HTR-8/SVneo (cell line): ENCODE results near the gene SAMD9.
"Not testable (repeated sequence)": the region's sequence is repeated elsewhere in the genome, so short reads cannot be mapped to it uniquely, and the experiment has no call there.

Source experiments
- DNase-seq: peaks from one replicate; pipeline ENCODE4 v3.0.0; 2011; ENCODE audit warnings: low spot score, mixed read lengths; ENCODE audit not compliant: insufficient read length
- FAIRE-seq: peaks from 2 replicates; lab custom pipeline; 2011; peaks lifted over from hg19 to GRCh38; lab: Jason Lieb, UNC

The SAMD9 gene

GRCh38 chr7:93123532-93123931, 5.8 kb upstream of the SAMD9 start:
- not testable (repeated sequence) for FAIRE-seq

GRCh38 chr7:93120592-93121549, 3.1 kb upstream of the SAMD9 start:
- no peak for FAIRE-seq

More at GRCh38 chr7:93123532-93123931, 5.8 kb upstream of the SAMD9 start:
- not testable (repeated sequence) for DNase-seq

DNA sequence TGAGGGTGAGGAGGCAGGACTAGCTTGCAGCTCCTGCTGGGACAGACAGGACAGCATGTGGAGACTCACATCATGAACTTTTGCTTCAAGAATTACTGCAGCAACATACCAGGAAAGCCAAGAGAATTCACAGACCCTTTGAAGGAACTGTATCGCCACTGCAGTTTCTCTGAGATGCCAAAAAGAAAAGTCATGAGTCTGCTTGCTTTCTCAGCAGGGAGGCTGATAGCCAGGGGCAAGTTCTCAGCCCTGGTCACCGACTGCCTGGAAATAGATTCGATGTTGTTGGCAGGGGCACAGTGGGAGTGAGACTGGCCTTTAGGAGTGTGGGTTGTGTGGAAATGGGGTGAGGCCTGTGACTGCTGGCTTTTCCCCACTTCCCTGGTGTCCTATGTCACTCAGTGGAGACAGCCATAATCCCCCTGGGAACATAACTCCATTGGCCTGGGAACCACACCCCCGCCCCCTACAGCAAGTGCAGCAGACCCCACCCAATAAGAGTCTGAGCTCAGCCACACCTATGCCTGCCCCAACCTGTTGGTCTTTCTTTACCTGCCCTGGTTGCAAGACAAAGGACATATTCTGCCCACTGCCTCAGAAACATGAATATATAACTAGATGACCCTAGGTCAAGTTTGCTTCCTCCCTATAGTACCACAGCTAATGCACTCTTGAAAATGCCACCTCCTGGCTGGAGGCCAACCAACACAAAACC, 1.6 kb upstream of the SAMD9 start:
- FAIRE-seq (no peak), DNase-seq (no peak)

More at GRCh38 chr7:93120592-93121549, 3.1 kb upstream of the SAMD9 start:
- DNase-seq: no peak

GRCh38 chr7:93117327-93117726, 452 bp downstream of the SAMD9 start:
- FAIRE-seq: no peak
- no peak for DNase-seq

DNA sequence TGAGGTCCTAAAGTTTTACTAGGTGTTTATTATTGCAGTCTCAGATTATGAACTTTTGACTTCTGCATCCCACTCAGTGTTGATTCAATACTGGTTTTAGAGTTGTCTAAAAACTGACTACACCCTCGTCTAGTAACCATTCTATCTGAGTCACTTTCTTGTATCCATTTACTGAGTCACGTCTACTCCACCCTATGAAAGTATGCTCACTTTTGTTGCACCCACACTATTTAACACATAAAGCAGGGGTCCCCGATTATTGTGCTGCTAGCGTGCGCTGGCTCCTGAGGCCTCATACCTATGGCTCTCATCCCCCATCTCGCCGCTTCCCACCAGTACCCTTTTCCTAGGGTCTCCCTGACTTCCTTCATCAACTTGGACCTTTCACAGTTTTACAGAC, 2.0 kb downstream of the SAMD9 start:
- DNase-seq (no peak), FAIRE-seq (no peak)

DNA sequence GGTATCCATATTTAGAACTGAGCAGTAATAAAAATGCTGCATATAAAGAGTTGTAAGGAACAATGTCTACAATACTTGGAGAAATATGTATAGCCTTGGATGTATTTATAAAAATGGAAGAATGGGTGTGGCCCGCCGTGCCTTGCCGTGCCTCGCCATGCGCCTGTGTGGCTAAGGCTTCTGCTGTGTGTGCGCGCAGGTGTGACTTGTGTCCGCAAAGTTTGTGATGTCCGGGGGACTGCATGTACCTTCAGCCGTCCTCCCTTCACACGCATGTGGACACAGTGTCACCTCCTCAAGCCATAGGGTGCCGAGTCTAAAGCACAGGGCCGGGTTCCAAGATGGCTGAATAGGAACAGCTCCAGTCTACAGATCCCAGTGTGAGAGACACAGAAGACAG, 9.8 kb downstream of the SAMD9 start:
- no peak for FAIRE-seq

GRCh38 chr7:93097388-93097787, 20.4 kb downstream of the SAMD9 start:
- no peak for FAIRE-seq
- DNase-seq: no peak

More for the DNA sequence above, 9.8 kb downstream of the SAMD9 start:
- no peak for DNase-seq

DNA sequence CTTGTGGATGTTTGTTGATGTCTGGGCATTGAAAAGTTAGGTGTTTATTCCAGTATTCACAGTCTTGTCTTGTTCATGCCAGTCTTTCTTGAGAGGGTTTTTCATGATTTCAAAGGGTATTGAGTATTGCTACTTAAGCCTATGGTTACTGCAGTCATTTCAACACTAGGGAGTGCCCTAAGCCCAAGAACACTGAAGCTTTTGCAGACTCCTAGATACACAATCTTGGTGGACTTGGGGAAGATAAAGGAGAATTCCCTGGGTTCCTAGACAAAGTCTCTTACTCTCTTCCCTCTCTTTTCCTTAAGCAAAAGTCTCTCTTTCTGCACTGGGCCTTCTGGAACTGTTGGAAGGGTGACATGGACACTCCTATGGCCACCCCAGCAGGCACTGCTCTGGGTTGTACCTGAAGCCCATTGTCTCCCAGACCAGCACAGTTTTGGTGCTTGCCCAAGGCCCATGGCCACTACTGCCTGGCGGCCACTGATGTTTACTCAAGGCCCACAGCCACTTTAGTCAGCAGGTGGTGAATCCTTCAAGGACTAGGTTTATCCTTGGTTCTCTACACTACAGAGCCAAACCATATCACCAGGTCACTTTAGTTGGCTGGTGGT, 24.9 kb downstream of the SAMD9 start:
- FAIRE-seq: no peak
- no peak for DNase-seq

- FAIRE-seq, DNase-seq: not testable (repeated sequence)
These were observed 44.4 kb downstream of the SAMD9 start for GRCh38 chr7:93073357-93073756.

- DNase-seq (no peak), FAIRE-seq (no peak)
These were observed 55.2 kb downstream of the SAMD9 start for GRCh38 chr7:93062599-93062998.

DNA sequence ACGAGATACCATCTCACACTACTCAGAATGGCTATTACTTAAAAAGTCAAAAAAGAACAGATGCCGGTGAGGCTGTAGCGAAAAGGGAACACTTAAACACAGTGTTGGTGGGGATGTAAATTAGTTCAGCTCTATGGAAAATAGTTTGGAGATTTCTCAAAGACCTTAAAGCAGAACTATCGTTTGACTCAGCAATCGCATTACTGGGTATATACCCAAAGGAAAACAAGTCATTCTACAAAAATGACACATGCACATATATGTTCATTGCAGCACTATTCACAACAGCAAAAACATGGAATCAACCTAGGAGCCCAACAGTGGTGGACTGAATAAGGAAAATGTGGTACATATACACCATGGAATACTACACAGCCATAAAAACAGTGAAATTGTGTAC, 56.9 kb downstream of the SAMD9 start:
- FAIRE-seq: no peak
- DNase-seq: no peak

DNA sequence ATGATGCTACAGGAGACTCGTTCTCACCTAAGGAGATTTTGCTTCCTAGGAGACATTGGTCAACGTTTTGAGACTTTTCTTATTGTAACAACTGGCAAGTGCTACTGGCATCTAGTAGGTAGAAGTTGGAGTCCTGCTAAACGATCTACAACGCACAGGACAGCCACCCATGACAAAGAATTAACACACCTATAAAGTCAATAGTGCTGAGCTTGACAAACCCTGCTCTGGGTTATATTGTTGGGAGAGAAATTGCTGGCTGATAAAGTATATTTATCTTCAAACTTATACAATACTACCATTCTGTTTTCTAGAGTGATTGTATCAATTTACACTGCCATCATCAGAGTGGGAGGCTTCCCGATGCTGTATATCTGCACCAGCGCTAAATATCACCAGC, 57.8 kb downstream of the SAMD9 start:
- FAIRE-seq (no peak), DNase-seq (no peak)

DNA sequence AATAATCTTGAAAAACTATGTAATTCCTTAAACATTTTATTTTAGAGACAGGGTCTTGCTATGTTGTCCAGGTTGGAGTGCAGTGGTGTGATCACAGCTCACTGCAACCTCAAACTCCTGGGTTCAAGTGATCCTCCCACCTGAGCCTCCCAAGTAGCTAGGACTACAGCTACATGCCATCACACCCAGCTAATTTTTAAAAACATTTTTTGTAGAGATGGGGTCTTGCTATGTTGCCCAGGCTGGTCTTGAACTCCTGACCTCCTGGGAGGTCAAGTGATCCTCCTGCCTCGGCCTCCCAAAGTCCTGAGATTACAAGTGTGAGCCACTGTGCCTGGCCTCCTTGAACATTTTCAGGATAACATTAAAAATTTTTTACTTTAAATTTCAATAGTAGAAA, 61.2 kb downstream of the SAMD9 start:
- not testable (repeated sequence) for FAIRE-seq, DNase-seq

- FAIRE-seq (no peak), DNase-seq (peak; percentile 27)
These were observed 62.2 kb downstream of the SAMD9 start for GRCh38 chr7:93055543-93056107.

DNA sequence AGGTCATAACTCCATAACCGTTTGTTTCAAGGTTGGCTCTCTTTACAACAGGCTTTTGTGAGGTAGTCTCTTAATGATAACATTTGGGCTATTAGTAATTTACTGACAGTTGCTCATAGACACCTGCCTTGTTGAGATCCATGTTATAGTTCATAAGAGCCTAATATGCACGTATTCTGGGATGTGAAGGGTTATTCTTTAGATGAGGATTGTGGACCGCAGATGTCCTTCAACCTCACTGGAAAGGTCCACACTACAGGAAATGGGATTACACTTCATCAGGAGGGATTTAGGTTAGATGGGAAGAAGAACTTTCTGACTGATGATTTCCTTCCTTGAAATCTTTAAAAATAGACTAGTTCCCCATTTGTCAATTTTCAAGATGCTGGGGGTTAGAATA, 62.8 kb downstream of the SAMD9 start:
- DNase-seq (no peak), FAIRE-seq (no peak)

DNA sequence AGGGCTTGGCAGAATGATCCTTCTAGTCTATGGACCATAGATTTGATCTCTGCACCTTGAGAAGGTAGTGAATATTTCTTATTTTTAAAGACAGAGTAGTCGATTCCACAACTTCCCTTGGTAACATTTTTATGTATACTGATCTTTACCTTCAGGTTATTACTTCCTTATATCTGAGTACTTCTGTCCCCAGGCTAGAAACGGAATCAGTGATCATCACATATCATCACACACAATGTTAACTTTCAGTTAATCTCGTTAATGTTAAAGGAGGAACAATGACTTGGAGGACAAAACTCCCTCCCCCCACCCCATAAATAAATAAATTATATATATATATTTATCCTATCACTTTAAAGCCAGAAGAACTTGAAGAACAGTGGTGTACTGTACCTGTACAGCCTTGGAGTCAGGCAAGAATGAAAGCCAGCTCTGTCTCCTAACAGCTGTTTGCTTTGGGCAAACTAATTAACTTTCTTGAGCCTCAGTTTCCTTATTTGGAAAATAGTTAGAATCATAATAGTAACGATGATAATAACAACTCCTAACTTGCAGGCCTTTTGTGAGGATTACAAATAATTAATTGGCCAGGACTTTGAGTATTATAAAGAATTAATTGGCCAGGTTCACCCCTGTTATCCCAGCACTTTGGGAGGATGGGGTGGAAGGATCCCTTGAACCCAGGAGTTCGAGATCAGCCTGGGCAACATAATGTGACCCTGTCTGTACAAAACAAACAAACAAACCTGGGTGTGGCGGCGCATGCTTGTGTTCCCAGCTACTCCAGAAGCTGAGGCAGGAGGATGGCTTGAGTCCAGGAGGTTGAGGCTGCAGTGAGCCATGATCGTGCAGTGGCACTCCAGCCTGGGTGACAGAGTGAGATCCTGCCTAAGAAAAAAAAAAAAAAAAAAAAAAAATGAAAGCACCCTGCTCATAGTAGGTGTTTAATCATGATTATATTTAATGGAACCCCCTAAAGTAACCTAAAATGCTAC, 63.5 kb downstream of the SAMD9 start:
- FAIRE-seq: no peak

GRCh38 chr7:93053209-93053948, 64.4 kb downstream of the SAMD9 start:
- DNase-seq (no peak), FAIRE-seq (no peak)

More for the DNA sequence above, 63.5 kb downstream of the SAMD9 start:
- no peak for DNase-seq

GRCh38 chr7:93051660-93052059, 66.1 kb downstream of the SAMD9 start:
- no peak for FAIRE-seq

More at GRCh38 chr7:93051660-93052059, 66.1 kb downstream of the SAMD9 start:
- DNase-seq: no peak
